Embryonic facial prominence (tissue), 1 donor: ENCODE data around the gene PIWIL4.
"Not testable (repeated sequence)": the region's sequence is repeated elsewhere in the genome, so short reads cannot be mapped to it uniquely, and the experiment has no call there.

Experiments used
- DNase-seq: peaks from one replicate; pipeline ENCODE4 v3.0.0-alpha.2; 2016; ENCODE audit errors: extremely low spot score

PIWIL4 gene

DNA sequence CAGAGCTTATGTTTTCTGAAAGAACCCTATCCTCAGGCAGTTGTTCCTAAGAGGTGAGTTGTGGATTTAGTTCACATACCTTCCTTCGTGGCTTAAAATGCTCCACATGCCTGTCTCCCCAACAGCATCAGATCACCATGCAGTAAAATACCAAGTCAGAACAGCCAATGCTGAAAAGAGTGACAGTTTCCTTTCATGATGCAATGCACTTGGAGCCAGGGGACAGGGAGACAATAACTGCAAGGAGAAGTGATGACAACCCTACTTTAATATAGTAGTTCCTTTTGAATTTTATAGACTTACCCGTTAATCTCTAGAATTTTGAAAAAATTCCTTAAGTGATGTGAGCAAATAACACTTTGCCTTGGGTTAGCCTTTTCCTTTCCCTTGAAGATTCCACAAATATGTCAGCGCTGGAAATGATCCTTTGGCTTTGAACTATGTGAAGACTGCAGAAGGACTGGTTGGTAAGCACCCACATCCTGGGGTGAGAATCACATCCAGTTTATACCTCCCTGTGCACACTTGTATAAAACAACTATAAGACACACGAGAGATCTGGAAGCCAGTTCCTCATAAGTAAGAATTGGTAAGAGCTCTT, 71.2 kb downstream of the PIWIL4 start:
- DNase-seq = no peak

DNA sequence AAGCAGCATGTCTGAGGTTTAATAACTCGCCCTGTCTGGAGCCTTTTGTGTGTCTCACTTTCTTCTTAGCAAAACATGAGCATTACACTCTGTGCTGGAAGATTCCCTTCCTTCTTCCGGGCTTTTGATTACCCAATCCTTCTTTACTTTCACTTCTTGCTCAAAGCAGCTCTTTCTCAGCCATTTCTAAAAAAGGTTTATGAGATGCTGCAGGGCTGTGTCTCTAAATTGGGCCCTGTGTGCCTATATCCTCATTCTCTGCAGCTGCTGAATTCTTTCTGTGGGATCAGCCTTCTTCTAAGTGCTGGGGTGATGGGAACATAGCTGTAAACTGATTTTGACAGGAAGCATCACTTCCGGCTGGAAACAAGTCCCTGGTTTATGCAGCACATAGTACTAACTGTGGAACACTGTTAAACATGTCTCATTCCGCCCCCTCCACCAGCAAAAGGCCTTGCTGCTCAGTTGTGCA, 71.8 kb downstream of the PIWIL4 start:
- DNase-seq = no peak

DNA sequence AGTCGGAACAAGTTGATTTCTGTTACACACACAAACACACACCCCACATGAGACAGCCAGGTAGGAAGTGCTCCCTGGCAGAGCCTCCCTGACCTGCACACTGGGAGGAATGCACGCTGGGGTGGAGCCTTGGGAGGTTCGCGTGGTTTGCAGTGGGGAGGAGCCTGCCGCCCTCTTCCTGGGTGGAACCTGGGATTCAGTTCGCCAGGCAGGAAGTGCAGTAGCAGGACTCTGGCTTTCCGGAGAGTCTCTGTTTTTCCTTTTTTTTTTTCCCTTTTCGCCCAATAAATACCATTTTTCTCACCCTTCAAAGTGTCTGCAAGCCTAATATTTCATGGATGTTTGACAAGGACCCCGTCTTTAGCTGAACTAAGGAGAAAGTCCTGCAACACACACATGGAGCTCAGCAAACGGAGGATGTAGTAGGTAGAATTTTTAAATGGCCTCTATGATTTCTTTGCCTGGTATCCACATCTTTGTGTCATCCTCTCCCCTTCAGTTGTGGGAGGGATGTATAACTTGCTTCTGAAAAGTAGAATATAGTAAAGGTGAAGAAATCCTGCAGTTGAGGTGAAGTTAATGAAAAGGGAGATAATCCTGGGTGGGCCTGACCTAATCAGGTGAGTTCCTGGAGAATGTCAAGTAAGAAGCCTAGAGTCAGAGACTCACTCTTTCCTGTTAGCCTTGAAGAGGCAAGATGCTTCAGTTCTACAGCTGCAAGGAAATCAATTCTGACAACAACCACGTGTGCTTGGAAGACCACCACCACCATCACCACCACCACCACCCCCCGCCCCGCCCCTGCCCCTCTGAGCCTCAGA, 72.9 kb downstream of the PIWIL4 start:
- DNase-seq = no peak

DNA sequence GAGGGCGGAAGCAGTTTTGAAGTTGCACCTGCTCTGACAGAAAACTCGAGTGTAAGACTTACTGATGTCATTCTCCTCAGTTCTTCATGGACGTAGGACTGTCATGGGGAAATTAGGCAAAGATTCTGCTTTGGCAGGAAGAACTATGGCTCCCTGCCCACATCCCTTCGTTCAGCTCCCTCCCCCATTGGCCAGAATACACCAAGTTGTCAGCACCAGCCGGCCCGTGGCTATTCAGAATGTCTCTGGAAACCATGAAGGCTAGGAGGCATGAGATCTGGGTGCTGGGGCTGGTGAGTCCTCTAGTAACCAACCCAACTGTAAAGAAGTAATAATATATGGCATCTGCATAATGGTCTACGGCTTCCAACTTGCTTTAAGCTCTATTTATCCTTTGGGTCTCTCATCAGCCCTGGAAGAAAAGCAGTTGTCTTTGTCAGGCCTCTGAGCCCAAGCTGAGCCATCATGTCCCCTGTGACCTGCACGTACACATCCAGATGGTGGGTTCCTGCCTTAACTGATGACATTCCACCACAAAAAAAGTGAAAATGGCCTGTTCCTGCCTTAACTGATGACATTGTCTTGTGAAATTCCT, 74.1 kb downstream of the PIWIL4 start:
- no peak for DNase-seq

DNA sequence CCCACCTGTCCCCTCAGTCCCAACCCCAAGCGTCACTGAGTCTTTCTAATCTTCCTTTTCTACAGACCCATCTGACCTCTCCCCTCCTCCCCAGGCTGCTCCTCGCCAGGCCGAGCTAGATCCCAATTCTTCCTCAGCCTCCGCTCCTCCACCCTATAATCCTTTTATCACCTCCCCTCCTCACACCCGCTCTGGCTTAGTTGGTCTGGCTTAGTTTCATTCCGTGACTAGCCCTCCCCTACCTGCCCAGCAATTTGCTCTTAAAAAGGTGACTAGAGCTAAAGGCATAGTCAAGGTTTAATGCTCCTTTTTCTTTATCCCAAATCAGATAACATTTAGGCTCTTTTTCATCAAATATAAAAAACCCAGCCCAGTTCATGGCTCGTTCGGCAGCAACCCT, 76.0 kb downstream of the PIWIL4 start:
- not testable (repeated sequence) for DNase-seq

DNA sequence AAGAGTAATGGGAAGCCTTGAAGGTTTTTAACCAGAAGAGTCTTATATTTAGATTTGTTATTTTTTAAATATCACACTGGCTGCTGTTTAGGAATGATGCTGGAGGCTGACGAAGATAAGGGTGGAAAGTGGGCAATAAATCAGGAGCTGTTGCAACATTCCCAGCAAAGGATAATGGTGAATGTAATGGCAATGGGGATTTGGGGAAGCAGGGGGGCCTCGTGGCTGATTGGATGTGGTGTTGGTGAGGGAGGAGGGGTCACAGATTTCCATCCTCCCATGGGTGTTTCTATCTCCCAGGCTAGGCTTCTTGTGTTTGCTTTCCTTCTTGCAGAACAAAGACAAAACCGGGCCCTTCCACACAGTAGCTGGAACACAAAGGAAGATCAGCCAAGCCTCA, 80.8 kb downstream of the PIWIL4 start:
- DNase-seq = no peak

DNA sequence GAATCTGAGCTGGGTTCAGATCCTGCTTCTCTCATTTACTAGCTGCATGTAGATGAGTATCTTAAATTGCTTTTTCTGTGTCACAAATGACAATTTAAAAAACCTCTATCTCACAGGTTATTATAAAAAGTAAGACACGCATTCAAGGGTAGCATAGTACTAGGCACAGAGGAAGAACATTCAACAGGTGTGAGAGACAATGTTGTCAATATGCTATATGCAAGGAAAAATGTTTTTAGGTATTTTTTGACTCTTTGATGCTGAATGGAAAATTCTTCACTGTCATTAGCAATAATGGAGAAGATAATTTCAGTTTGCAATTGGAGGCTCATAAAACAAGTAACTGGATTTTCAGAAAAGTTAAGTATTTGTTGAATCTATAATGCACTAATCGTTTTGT, 81.6 kb downstream of the PIWIL4 start:
- DNase-seq = no peak

DNA sequence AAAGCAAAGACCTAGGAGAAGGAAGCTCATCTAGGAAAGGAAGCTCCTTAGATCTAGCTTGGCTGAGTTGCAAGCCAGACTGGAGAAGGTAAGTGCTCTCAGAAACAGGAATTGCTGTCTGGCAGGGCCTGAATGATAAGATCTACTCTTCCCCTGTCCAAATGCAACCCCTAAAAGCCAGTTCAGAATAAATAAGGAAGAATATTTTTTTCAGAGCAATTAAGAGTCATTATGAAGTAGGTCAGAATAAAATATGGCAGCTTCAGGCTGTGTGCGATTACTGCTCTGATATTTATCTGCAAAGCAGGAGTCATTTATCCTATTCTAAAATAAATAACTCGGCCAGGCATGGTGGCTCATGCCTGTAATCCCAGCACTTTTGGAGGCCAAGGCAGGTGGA, 82.1 kb downstream of the PIWIL4 start:
- no peak for DNase-seq

DNA sequence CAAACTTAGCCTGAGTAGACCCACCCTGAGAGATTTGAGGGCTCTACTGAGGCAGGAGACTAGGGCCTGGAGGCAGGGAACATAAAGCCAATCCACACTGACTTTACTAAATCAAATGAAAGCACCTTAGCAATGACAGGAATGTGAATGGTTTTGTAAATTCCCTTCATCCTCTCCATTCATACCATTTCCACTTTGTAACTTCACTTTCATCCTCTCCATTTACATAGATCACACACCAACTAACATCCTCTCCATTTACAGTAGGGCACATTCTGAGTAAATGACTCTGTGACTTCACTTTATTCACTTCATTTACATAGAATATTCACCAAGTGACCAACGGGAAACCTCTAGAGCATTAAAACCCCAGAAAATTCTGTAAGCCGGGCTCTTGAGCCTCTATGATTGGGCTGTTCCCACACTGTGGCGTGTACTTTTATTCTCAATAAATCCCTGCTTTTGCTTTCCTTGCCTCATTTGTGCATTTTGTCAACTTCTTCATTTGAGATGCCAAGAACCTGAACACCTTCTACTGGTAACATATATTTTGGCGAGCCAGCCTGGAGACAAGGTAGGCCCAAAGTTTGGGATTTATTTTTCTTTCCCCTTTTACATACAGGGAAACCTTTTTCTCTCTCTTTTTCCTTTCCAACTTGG, 82.9 kb downstream of the PIWIL4 start:
- DNase-seq = no peak

DNA sequence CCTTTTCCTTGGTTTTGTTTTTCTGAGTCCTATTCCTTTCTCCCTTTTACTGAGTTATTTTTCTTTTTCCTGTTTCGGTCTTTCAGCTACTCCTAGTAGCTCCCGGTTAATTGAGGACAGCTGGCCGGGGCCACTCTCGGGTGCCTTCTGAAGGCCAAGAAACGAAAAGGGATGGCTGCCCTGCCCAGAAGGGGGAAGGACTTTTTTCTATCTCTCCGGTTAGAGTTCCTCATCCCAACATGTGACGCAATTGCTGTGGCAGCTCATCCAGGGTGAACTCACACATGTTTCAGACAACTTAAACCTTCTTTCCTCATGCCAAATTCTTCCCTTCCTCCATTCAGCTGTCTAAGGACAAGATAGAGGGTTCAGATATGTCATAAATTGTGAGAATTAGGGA, 83.6 kb downstream of the PIWIL4 start:
- no peak for DNase-seq

DNA sequence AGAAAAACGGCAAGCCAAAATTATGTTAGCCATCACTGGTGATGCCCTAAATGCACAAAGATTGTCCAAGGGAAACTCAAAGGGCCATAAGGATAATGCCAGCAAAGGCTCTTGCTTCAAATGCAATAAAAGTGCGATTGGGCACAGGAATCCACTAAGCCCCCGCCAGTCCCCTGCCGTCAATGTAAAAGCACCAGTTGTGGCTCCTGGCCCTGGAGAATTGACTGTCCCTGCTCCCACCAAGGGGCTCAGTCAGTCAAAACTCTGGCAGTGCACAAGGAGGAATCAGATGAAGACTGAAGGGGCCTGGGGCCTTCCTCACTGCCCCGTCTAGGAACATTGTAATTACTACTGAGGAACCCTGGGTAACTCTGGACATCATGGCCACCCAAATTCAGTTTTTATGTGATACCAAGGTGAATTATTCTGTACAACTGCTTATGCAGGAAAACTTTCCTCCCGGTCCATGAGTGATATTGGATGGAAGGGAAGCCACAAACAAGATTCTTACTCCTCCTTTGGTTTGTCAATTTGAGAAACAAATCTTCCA, 85.6 kb downstream of the PIWIL4 start:
- no peak for DNase-seq

DNA sequence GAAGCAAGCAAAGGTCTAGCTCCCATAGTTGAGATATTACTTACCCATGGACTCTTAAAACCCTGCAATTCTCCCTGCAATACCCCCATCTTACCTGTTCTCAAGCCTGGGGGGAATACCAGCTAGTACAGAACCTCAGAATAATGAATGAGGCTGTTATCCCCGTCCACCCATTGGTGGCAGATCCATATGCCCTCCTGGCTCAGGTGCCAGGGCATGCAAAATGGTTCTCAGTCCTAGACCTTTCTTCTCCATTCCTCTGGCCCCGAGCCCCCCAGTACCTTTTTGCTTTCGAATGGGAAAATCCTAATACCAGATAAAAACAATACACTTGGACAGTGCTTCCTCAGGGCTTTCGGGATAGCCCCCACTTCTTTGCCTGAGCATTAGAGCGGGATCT, 86.4 kb downstream of the PIWIL4 start:
- DNase-seq = no peak

DNA sequence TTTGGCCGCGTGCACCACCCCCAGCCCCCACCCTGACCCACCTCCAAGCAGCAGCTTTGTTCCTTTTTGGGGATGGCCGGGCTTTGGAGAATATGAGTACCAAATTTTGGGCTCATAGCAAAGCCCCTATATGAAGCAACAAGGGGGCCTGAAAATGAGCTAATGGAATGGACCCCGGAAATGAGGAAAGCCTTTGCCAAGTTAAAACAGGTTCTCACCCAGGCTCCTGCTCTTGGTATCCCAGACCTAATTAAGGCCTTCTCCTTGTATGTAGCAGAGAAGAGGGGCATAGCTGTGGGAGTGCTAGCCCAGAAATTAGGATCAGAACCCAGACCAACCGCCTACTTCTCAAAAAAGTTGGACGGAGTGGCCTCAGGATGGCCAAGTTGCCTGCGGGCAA, 87.0 kb downstream of the PIWIL4 start:
- no peak for DNase-seq

DNA sequence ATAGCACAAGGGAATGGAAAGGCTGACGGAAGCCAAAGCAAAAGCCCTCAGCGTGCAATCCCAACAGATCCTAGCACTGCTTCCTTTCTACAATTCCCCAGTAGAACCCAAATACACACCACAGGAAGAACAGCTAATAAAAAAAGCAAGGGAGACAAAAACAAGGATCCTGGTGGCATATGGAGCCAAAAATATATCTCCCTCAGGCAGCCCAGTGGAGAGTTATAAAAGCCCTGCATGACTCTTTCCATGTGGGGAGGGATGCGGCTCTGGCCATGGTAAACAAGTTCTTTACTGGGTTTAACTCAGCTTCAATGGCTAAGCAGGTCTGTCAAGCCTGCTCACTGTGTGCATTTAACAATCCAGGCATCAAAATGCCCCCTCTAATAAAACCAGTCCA, 88.1 kb downstream of the PIWIL4 start:
- no peak for DNase-seq

DNA sequence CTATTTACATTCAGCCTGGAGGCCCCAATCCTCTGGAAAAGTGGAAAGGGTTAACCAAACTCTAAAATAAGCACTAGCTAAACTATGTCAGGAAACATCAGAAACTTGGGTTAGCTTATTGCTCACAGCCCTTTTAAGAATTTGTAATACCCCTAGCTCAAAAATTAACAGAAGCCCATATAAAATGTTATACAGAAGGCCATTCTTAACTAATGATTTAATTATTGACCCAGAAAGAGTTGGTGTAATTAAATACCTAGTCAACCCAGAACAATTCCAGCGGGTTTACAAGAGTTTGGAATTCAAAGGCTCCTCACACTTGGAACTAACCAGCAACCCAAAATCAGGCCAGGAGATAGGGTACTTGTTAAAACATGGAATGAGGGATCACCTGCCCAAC, 88.8 kb downstream of the PIWIL4 start:
- DNase-seq = no peak

DNA sequence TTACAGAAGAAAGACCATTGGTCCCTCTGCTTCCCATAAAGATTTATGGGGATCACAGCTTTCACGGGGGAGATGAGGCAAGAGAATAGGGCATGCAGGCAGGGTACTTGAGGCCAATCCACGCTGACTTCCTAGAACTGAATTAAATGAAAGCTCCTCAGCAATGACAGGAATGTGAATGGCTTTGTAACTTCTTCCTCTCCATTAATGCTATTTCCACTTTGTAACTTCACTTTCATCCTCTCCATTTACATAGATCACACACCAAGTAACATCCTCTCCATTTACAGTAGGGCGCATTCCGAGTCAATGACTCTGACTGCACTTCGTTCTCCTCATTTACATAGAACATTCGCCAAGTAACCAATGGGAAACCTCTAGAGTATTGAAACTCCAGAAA, 89.8 kb downstream of the PIWIL4 start:
- no peak for DNase-seq

DNA sequence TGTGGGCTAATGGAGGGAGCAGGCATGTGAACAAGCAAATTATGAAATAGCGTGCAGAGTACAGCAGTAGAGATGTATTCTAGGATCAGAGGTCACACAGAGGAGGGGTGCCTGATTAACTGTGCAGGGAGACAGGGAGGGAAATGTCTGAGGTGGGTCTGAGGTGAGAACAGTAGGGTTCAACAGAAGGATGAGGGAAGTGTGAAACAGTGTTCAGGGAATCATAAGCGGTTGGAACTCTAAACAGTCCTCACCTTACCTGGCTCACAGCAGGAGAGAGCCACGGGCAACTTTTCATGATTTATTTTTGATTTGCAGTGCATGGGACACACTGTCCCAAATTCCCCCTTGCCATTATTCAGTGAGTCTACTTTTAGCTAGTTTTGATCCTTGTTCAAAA, 90.5 kb downstream of the PIWIL4 start:
- DNase-seq = no peak

DNA sequence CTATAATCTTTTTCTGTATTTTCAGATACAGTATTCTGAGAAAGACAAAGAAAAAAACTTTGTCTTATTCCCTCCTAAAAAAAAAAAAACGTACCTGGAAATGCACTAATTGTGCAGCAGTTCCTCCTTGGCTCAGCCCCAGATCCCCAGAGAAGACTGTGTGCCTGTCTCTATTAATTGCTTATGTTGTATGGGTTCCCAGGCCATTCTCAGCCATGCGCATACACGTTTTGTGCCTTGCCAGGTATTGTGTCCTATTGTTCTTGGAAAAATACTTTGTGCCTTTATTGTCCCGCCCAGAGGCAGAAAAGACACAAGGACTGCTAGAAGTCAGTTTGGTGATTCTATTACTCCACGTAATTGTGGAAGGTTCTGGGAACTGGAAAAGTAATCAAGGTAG, 91.2 kb downstream of the PIWIL4 start:
- no peak for DNase-seq

DNA sequence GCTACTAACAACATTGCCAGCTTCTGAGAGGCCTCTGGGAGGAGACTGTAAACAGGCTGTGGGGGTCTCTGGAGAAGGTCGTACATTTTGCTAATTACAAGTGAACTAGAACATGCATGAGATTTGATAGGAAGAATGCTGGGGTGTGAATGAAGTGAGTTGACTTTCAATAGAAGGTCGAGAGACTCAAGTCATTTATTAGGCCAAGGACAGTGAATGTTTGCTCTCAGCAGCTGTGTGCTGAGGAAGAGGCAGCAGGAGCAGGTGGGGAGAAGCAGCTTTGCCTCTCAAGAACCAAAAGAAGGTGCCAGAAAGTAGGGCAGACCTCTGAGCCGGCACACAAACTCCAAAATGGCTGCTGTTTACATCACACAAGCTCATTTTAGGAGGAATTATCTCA, 91.7 kb downstream of the PIWIL4 start:
- no peak for DNase-seq

DNA sequence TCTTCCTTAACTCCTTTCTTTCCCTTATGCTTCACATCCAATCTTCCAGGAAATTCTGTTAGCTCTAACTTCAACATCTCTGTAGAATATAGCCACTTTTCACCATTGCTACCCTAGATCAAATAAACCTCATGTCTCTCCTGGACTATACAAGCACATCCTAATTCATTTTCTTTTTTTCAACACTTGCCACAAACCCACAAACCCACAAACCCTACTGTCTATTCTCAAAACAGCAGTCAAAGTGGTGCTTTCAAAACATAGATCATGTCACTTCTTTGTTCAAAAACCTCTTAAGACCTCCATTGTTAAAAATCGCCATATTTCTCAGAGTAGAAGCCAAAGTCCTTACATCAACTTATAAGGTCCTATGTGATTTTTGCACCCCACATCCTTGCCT, 94.3 kb downstream of the PIWIL4 start:
- no peak for DNase-seq

DNA sequence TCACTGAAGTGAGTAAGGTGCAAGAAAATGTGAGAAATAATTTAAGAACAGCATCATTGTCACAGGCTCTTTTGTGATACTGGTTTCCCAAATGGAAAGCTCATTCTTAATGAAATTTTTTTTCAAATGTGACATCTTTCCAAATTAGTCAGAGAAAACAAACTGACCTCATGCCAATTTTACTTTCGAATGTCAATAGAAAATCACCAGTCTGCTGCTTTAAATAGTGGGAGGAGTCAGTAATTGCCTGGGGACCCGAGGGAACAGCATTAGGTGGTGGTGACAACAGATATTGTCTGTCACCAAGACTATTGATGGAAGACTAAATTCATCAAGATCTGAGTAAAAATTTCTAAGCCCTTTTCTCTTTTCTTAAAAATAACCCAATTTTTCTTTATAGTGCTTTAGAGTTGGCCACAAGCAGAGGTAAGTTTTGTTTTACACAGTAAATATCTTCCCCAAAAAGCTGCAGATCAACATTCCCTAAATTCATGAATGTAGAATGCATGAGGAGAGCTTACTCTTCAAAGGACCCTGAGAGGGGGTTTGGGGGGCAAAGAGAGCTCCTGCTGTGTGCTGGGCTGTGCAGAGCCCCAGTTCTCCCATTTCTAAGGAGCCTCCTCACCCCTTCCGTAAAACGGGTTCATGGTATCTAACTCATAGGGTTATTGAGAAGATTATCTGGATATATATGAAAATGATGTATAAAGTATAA, 95.1 kb downstream of the PIWIL4 start:
- DNase-seq = no peak
